Body of pancreas (tissue), 4 donors: ENCODE measurements around the gene EBF4. TPM values are rescaled to one million over a fixed set of nuclear protein-coding genes. Genes with fewer than 3 reads are reported as not detected.

Experiments
- ATAC-seq: fragments of 150-250 bp; one replicate; pipeline ENCODE4 v1.9.1; 2016
- DNase-seq, 4 donors: peaks; one replicate each; pipeline ENCODE4 v3.0.0-alpha.2; 2019
- H3K27ac ChIP-seq, 4 donors: fragments of 200-600 bp; sonication (generic); 1 replicate in 3 of 4; 2 replicates in 1 of 4; pipeline versions ENCODE4 v1.5.1 to v1.6.1; 2016 to 2019; ENCODE audit warnings: mild to moderate bottlenecking in 1 of 4, mixed read lengths in 1 of 4, moderate library complexity in 1 of 4
- H3K27me3 ChIP-seq, 2 donors: fragments of 200-600 bp; sonication (generic); one replicate each; pipeline ENCODE4 v1.6.0; 2016; ENCODE audit warnings: mild to moderate bottlenecking in 1 of 2
- H3K36me3 ChIP-seq, 2 donors: fragments of 200-600 bp; sonication (generic); replicated peaks in 1 of 2; 2 replicates each; pipeline ENCODE4 v1.5.1; 2016; ENCODE audit warnings: low read depth in 2 of 2; ENCODE audit not compliant: insufficient read depth in 1 of 2
- H3K4me1 ChIP-seq: fragments of 200-600 bp; sonication (generic); one replicate; pipeline ENCODE4 v1.6.0; 2016
- H3K4me3 ChIP-seq, 2 donors: fragments of 200-600 bp; sonication (generic); 1 replicate in 1 of 2; 2 replicates in 1 of 2; pipeline ENCODE4 v1.5.1; 2016 to 2019
- H3K9me3 ChIP-seq, 3 donors: fragments of 200-600 bp; sonication (generic); 1 replicate in 2 of 3; 2 replicates in 1 of 3; pipeline ENCODE4 v1.5.1; 2016
- POLR2A ChIP-seq, 3 donors: fragments of 450-650 bp; IDR thresholded peaks; one replicate each; pipeline ENCODE4 v1.6.1; 2016; ENCODE audit warnings: antibody characterized with exemption in 3 of 3, mild to moderate bottlenecking in 2 of 3
- WGBS, 2 donors: methylation state at CpG; one replicate each; pipeline ENCODE4 v1.1.5; 2017; 5-methylcytosine and 5-hydroxymethylcytosine counted together
- intact Hi-C: fragments of 100-400 bp; cut with DNase I; formaldehyde crosslinking; loops from one replicate; pipeline ENCODE4 v1.15.1; 2023
- total RNA-seq, 2 donors: library from RNA; depleted of rRNA; stranded (reverse); fragments of >200 nt; gene quantifications; one replicate each; pipeline ENCODE4 v1.1.0, GENCODE V29; 2016
- TF ChIP-seq, protein P1 (sequence below), 7 experiments: fragments of 450-650 bp in 4 of 7; fragments of 200-600 bp in 3 of 7; sonication (generic) in 3 of 7; IDR thresholded peaks; one replicate each; pipeline ENCODE4 v1.5.1; 2016 to 2019; ENCODE audit warnings: antibody characterized with exemption in 7 of 7

Gene EBF4
- total RNA-seq, 2 donors from 2014 or later: 9.6 to 13.0 TPM

DNA sequence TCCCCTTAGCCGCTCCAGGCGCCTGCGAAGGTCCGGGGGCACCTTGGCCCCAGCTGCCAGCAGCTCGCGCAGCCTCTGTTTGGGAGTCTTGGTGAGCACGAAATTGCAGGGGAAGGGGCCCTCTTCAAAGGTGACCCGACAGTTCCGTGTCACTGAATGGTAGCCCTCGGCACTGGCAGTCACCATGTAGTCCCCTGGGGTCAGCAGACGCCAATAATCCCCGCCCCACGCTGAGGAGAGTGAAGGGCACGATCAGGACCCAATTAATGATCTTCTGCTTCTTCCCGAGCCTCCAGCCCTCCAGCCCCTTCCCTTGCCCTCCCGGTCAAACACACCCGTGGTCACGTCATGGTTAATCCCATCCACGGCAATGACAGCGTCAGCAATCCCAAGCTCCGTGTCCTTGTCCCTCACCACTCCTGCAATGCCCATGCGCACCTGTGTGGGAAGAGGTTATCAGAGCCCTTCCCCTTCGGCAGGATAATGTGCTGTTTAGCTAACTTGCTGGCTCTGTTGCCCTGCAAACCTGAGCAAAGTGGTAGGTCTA, 101.7 kb downstream of the EBF4 start:
- H3K9me3 ChIP-seq: no peaks in the 10 kb centered on the region
- TF ChIP-seq, protein P1, sequence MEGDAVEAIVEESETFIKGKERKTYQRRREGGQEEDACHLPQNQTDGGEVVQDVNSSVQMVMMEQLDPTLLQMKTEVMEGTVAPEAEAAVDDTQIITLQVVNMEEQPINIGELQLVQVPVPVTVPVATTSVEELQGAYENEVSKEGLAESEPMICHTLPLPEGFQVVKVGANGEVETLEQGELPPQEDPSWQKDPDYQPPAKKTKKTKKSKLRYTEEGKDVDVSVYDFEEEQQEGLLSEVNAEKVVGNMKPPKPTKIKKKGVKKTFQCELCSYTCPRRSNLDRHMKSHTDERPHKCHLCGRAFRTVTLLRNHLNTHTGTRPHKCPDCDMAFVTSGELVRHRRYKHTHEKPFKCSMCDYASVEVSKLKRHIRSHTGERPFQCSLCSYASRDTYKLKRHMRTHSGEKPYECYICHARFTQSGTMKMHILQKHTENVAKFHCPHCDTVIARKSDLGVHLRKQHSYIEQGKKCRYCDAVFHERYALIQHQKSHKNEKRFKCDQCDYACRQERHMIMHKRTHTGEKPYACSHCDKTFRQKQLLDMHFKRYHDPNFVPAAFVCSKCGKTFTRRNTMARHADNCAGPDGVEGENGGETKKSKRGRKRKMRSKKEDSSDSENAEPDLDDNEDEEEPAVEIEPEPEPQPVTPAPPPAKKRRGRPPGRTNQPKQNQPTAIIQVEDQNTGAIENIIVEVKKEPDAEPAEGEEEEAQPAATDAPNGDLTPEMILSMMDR (IDR thresholded peaks at IDR 0.05): no peak
- no peak for TF ChIP-seq POLR2A (IDR thresholded peaks at IDR 0.05)
- no peak overlapping the region for H3K27ac ChIP-seq
- no peaks in the 10 kb centered on the region for H3K36me3 ChIP-seq
- no peak overlapping the region for H3K4me3 ChIP-seq
- ATAC-seq: no peak
- no peaks in the 10 kb centered on the region for H3K27me3 ChIP-seq
- WGBS, 2 donors: 57 to 65% methylated on average over 12 to 23 of the region's 23 CpGs
- intact Hi-C loops: no loop called here
- no peaks in the 10 kb centered on the region for H3K4me1 ChIP-seq
- no peak for DNase-seq

DNA sequence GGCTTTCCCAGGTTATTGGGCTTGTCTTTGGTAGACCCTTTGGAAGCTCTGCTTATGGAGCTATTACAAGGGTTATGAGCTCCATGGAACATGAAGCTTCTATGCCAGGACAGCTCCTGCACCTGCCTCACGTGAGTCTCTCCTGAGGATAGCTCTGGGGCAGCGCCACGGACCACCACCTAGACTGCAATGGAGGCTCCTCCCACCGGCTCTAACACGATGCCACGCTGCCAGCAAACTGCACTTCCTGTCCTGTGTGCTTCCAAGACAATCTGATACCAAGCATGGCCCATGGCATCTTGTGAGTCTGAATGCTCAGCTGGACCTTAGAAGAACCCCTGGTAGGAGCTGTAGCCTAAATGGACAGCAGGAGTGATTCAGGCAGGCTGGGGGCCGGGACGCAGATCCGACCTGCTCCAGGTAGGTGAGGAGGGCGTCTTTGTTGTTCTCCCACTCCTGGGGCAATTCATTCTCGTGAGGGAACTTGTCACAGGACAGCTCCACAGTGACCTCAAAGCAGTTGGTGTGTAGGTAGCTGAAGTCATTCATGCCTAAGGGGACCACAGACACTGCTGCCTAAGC, 102.4 kb downstream of the EBF4 start:
- no peaks in the 10 kb centered on the region for H3K27me3 ChIP-seq
- no peaks in the 10 kb centered on the region for H3K9me3 ChIP-seq
- H3K4me3 ChIP-seq: no peak overlapping the region
- TF ChIP-seq POLR2A (IDR thresholded peaks at IDR 0.05): no peak
- TF ChIP-seq, protein P1 (IDR thresholded peaks at IDR 0.05): no peak
- peaks cover 6% of the 10 kb centered on the region for H3K4me1 ChIP-seq
- 50 to 73% methylated on average over 3 to 11 of the region's 11 CpGs for WGBS, 2 donors
- H3K36me3 ChIP-seq: no peaks in the 10 kb centered on the region
- no peak for DNase-seq
- ATAC-seq: no peak
- intact Hi-C loops: no loop called here
- H3K27ac ChIP-seq: no peak overlapping the region

DNA sequence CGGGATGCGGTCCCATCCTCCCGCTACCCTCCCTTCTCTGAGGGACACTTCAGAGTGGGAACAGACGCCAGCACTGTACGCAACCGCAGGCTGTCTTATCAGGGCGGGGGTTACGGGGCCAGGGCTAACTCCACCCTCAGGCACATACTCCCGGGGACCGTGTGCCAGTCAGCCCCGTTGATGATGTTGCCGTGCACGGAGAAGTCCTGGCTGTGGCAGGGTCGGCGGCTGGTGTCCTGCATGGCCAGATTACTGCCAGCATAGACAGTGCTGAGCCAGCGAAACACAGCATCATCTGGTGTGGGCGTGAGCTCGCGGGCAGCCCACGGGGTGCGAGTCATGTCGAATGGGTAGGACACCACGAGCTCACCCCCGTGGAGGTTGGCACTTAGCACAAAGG, 102.9 kb downstream of the EBF4 start:
- H3K4me1 ChIP-seq: peaks cover 11% of the 10 kb centered on the region
- DNase-seq (no peak), ATAC-seq (no peak)
- peaks cover 0 to under 1% of the 10 kb centered on the region in 2 donors for H3K27me3 ChIP-seq
- H3K9me3 ChIP-seq: no peaks in the 10 kb centered on the region
- H3K4me3 ChIP-seq: no peak overlapping the region
- WGBS, 2 donors: 58 to 75% methylated on average over 13 to 24 of the region's 24 CpGs
- no peaks in the 10 kb centered on the region for H3K36me3 ChIP-seq
- no peak for TF ChIP-seq POLR2A (IDR thresholded peaks at IDR 0.05)
- TF ChIP-seq, protein P1 (IDR thresholded peaks at IDR 0.05): no peak
- H3K27ac ChIP-seq: no peak overlapping the region
- intact Hi-C loops: no loop called here

DNA sequence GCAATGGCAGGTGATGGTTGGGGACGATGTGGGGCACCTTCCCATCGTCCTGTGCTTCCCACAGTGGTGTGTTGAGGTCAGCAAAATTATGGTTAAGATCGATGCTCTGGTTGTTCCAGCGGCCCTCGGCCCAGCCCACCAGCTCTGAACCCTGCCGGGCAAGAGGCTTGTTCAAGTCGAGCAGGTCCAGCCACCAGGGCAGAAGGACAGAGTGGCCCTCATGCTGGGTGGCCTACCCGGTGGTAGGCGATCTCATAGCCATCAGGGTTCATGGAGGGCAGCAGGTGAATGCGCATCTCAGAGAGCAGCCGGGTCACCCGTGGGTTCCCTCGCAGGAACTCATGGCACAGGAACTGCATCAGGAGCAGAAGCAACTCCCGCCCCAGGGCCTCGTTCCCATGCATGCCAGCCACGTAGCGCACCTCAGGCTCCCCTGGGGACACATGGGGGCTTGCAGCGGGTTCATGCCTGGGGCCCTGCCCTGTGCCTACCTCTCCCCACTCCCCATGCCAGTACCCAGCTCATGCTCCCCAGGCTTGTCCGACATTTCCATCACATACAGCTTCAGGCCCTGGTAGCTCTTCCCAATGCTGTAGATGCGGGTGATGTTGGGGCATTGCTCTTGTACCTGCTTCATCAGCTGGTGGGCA, 103.6 kb downstream of the EBF4 start:
- Histone ChIP-seq H3K36me3 (no peaks in the 10 kb centered on the region), H3K4me3 (no peak overlapping the region), H3K27me3 (peaks cover 0 to 7% of the 10 kb centered on the region in 2 donors), H3K9me3 (no peaks in the 10 kb centered on the region), H3K4me1 (peaks cover 18% of the 10 kb centered on the region), H3K27ac (no peak overlapping the region)
- TF ChIP-seq, protein P1 (IDR thresholded peaks at IDR 0.05): no peak
- no peak for TF ChIP-seq POLR2A (IDR thresholded peaks at IDR 0.05)
- 65 to 78% methylated on average over 5 to 20 of the region's 20 CpGs for WGBS, 2 donors
- DNase-seq: no peak
- intact Hi-C loops: no loop called here
- no peak for ATAC-seq
